ENCODE measurements around the gene SLC22A3.
"Not testable (repeated sequence)": the region's sequence is repeated elsewhere in the genome, so short reads cannot be mapped to it uniquely, and the experiment has no call there.

The SLC22A3 gene

DNA sequence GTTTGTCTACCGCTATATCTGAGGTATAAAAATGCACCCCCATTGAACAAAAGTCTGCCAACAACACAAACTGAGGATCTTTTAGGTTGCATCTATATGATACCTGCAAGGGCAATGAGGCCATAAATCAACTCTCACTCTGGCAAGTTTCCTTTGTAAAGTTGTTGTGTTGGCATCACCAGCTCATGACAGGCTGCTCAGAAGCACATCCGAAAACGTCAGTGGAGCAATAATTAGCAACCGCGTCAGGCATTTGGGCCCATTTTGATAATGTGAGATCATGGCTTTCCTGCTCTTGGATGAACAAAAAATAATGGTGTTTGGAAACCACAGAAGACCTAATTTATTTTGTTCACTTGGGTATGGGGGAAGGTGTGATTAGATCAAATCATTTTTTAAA is 12.0 kb upstream of the SLC22A3 start:
- no peak for FAIRE-seq

DNA sequence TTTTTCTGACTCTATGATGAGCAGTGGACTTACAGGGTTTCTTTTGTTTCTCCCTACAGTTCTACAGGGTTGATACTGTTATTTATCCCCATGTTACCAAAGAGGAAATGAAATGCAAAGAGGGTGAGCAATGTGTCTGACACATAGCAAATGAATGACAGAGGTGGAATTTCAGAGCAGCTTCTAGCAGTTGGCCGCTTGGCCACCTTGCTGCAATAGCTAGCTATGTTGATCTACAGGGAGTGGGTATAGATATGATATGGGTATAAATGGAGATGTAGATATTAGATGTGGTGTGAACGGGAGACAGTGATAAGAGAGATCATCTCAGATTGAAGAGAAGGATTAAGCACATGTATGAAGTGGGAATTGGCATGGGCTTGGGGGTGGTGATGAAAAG is 10.9 kb upstream of the SLC22A3 start:
- no peak for FAIRE-seq

DNA sequence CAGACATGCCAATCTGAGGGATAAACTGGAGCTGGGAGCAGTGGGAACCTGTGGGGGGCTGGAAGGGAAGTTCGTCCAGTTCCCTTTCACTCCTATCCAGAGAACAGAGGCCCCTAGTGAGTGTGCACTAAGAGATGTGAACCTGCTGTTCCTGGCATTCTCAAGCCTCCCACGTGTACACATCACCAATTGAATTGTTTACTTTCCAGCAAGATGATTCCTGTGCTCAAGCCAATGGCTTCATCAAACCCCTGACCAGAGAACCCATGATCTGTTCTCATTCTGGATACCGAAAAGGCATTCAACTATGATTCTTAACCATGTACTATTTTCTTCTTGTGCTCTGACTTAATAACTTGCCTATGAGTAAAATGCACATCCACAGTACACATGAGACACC is 10.2 kb upstream of the SLC22A3 start:
- no peak for FAIRE-seq

DNA sequence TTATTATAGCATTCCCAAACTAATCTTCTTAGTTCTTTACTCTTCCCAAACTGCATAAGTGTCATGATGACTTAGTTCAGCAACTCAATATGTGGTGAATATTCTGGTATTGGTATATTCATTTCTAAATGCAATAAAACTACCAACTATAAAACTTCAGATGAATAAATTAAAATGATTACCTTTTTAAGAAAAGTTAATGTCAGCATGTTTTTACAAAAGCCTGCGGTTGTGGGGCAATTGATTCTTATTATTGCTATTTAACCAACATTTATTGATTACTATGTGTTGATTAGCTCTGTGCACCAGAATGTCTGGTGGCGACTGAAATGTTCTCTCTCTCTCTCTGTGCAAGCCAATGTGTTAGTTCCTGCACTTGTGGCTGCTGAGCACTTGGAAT is 5.0 kb upstream of the SLC22A3 start:
- FAIRE-seq, result no peak

DNA sequence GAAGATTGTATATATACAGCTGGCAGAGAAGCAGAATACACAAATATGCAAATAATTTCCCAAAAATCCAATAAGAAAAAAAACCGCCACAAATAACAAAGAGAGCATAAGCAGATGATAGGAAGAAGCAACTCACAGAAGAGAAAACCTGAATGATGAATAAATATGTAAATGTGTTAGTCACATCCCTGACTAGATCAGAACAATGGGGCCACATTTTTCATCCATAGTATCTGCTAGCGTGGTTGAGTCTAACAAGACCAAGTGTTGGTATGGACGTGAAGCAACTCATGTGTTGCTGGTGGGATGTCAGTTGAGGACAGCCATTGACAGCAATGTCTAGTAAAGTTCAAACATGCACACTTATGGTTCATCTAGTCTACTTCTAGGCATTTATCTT is 3.9 kb upstream of the SLC22A3 start:
- FAIRE-seq, result no peak

DNA sequence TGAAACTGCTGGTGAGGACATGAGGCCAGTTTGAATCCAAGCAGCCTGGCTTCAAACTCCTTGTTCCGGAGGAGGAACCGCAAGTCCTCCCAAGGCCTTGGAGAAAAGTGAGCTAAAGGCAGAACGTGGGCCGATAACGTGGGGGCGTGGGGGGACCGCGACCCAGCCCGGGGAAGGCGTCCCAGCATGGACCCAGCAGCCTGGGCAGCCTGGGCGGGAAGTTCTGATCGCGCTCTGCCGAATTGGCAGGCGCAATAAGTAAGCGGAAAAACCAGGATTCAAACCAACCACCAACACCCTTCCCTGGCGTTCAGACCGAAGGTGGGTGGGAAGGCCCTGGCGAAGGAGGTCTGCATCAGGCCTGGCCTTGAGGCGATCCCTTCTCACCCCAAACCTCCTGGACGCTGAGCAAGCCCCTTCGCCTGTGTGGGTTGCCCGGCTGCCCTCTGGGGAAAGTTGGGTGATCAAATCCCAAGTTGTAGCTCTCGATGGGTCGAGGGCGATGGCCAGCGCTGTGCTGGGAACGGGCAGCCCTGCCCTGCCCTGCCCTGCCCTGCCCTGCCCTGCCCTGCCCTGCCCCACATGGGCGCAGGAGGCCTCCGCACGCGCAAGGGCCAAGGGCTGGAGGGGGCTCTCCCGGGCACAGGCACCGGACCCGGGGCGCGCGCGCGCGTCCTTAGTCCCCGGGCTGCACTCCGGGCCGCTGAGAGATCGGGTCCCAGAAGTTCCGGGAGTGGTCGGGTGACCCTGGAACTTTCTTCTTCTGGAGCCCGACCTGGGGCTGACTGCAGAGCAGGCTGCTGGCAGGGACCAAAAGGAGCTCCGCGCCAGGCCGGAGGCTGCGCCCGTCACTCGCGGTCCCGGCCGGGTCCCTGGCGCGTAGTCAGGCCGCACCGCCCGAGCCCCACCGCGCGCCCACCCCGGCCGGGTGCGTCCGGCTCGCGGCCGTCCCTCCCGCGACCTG is 637 bp upstream of the SLC22A3 start:
- FAIRE-seq, result no peak

DNA sequence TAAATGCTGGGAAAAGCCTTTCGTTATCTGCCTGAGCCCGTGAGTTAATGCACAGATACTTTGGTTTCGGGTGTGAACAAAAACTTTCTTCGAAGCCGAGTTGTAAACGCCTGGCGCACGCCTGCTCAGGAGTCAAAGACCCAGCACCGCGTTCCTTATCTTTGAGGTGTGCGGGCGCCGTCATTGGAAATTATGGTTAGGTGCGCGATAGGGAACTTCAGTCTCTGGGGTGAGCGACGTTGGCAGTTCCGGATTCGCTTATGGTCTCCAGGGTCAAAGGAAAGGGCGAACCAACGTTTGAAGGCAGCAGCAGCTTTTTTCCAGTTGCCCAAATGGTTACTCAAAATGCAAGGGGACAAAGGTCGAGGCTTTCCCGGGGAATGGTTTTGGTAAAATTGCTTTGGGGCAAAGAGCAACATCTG is 853 bp downstream of the SLC22A3 start:
- no peak for FAIRE-seq

DNA sequence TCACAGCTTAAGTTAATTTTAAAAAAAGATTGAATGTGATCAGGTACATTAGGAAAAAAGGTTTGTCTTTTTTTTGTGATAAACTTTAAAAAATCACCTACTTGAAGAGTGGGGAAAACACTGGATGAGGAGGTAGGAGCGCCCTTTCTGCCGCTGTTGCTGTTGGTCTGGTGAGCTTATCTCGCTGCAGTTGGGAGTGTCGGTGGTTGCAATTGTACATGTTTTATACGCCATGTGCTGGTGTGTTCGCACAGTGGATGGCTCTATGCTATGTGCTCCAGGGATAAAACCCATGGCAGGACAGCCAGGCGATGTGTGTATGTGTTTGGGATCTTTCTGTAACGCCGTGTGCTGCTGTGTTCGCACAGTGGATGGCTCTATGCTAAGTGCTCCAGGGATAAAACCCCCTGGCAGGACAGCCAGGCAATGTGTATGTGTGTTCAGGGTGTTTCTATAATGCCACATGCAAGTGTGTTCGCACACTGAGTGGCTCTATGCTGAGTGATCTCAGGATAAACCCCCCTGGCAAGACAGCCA is 1.7 kb downstream of the SLC22A3 start:
- no peak for FAIRE-seq

DNA sequence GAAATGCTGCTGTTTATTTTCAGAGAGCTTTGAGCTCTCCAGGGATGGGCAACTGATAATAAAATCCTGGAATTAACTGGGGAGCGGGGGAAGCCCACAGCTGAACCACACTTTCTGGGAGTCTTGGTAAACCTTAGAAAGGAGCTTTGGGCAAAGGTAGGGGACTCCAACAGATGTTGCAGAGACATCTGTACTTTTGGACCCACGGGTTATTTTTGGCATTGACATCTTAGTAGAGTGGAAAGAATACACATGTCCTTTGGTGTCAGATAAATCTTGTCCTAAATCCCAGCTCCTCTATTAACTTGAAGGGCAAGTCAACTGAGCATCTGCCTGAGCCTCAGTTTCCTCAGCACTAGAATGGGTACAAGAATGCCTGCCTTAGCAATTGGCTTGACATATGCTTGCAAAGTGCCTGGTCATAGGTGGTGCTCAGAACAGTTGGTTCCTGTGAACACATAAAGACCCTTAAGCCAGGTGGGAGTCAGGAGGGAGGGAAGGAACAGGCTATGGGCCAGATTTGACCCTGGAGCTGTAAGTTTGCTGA is 5.8 kb downstream of the SLC22A3 start:
- FAIRE-seq, result no peak

DNA sequence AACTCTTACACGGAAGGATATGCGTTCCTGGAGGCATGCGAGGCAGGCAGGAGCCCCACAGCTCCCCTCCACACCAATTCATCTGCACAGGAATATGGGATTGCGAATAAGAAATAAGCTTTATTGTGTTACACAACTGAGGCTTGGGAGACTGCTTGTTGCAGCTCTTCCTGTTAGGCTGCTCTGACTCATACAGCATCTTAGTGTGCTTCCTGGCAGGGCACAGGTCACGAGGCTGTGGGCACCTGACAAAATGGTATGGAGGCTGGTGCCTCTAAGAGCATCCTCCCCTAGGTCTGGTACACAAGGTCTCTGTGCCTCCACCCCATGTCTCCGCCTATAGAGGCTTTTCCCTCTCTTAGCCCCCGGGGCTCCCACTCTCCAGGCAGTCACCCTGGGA is 6.8 kb downstream of the SLC22A3 start:
- FAIRE-seq, result no peak

DNA sequence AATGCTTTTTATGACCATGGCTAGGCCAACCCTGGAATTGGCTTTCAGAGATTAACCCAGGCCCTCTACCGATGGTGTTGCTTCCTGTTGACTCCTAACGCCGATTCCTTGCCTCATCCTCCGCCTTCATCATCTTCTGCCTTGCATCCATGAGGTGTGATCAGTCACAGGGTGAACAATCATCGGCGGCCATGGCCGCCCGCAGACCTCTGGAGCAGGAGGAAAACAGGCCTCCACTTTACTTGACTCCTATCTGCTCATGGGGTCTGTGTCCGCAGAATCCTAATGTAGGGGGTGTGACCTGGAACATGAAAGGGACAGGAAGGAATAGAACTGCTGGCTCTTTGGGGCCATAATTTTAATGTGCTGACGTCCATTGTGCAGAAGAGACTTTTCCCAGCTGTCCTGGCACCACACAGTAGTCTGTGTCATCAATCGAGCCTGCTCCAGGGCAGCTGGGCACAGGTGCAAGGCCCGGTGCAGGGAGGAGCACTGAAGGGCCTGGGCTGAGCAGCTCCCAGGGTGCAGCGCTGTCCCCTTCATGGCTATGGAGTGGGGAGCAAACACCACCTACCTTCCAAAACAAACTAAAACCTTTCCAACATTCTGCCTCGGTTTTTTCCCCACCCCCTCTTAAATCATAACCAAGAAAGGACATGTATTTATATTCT is 8.0 kb downstream of the SLC22A3 start:
- no peak for FAIRE-seq

DNA sequence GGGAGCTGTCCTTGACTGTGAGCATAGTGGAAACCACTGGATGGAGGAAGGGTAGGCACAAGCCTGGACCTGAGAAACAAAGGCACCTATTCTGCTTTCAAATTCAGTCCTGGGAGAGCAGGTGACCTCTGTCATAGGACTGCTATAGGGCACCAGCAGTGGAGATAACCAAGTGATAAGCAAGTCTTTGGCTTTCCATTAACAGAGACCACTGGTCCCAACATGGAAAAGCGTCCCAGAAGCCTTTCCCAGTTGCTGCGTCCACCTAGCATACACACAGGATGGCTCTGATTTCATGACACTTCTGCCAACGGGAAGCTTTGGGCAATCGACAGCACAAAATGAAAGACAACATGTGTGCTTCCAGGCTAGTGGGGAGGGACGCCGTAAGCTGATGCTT is 8.9 kb downstream of the SLC22A3 start:
- FAIRE-seq, result no peak

DNA sequence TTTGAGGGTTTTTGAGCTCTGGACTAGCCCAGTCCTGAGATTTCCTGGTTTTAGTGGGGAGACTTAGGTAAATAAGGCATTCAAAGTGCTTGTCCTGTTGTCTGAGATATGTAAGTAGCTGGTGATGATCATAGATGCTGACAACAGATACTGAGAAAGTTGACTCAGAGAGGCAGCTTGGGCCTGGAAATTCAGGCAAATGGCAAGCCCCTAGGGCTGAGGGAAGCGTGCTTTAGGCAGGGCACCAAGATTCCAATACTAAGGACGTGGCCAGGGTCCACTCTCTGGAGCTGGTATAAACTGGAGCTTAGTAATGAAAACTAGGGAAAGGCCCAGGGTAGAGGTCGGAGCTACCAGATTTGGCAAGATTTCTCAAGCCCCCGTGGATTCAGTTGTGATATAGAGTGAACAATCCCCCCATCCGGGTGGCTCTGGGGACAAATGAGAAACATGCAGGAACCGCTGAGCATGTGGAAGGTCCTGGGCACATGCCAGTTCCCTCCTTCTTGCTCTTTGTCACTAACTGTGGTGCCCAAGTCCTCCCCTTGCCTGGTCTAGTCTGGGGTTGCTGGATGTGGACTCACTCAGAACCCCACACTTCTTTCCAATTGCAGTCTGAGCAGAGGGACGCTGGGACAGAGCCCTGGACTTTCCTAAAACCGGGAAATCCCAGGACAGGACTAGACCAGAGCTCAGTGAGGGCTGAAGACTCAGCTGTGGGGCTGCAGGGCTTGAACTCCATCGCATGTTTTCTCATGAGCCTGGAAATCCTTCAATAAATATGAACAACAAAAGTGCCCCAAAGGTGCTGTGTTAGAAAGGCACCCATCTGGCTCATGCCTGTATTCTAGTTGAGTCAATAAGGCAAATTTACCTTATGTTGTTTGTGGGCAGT is 10.3 kb downstream of the SLC22A3 start:
- FAIRE-seq, result no peak

DNA sequence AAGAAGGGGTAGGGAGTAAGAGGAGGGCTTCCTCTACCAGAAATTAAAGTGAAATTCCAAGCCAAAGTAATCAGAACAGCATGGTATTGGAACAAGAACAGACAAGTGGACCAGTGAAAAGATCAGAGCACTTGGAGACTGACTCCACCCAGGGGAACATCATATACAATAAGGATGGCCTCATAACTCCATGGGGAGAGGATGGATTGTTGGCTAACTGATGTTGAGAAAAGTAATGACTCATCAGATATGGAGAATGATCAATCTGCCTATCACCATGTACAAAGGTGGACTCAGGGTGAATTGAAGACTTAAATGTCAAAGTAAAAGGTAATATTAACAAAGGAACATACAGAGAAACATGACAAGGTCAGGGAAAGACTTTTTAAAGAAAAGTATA is 12.8 kb downstream of the SLC22A3 start:
- FAIRE-seq, result no peak

DNA sequence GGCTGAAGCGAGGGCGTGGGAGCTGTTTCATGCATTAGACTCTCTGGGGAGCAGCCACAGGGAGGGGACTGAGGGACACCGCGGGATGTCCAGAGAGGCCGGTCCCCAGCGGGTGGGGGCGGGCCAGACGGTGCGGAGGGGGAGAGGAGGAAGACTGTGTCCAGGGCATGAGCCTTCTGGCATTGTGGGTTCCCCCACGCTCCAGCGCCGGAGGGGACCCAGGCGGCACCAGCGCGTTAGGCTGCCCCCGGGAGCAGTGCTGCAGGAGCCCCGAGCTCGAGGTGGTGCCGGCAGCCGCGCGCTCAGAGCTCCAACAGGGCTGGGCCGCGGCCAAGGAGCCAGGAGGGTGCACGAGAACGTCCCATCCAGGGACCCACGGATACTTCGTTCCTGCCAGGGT is 14.4 kb downstream of the SLC22A3 start:
- FAIRE-seq, result no peak

DNA sequence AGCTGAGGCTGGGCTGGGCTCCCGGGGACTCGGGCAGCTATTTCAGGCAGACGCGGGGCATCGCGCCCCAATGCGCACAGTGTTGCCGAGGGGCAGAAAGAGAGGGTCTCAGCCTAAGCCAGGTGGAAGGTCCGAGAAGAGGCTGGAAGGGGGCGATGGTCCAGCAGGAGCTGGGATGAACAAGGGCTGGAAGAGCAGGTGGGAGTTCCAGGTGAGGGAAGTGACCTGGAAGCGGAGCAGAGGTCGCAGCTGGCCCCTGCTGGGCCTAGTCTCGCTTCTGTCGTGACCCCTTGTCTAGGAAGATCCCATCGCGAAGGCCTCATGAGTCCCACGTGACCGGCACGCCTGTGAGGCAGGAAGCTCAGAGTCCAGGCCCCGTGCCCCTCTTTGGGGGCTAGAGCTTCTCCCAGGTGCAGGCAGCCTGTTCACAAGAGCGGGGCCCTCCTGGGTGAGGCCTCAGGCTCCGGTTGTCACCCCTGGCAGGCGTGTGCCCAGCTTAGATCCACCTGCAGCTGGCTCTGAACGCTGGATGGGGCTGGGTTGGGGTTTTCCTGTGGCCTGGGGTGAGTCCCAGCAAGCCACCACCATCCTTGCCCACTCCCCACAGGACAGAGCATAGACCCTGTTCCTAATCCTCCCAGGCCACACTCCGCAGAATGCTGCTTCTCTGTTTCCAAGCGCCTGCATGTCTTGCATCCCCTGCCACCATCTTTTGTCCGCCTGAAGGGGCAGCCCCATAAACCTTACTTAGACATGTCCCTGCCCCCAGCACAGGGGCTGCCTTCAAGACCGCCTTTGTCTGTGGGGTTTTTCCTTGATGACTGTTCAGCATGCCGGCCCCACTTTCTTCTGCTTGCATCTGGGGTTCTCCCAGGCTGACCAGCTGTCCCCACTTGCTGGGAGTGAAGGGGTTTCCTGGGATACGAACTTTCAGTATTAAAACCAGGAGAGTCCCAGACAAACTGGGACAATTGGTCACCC is 15.1 kb downstream of the SLC22A3 start:
- no peak for FAIRE-seq

DNA sequence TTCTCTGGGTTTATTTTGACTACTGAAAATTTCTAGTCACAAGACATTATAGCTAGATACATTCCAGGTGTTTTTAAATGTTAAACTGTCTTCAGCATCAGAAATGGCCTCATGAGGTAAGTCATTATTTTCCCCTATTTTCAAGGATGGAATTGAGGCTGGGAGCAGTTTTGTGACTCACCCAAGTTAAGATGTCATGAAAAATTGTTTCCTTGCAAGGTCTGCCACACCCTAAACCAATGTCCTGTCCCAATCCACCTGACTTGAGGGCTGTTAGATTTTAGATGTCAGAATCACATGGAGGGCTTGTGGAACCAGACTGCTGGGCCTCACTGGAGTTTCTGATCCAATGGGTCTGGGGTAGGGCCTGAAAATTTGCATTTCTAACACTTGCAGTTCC is 16.9 kb downstream of the SLC22A3 start:
- no peak for FAIRE-seq

DNA sequence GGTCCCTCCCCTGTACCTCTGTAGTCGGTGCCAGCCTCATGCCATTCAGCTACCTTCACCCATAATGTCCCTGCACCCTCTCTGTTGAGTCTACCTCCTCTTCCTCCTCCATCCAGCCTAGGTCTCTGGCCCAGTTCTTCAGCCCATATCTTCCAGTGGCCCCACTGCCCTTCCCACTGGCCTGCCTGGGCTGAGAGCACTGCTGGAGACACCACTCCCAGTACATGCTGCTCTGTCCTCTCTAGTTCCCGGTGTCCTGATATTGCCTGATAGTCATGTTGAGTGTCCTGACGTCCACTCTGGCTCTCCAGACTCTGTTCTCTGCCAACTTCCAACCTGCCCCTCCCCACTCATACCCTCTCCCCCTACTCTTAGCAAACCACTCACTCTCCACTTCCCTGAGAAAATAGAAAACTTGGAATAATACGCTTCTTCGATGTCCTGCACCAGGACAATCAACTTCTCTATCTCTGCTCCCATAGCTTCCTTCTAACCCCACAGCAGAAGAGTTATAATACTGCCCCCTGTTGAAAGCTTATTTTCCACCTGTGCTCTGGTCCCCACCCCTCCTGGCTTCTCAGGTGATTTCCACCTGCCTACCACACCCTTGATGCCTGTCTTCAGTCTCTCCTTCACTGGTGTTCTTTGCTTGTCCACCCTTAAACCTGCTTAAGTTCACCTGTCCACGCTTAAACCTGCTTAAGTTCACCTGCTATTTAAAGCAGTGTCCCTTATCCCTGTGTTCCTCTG is 19.8 kb downstream of the SLC22A3 start:
- FAIRE-seq, result no peak

DNA sequence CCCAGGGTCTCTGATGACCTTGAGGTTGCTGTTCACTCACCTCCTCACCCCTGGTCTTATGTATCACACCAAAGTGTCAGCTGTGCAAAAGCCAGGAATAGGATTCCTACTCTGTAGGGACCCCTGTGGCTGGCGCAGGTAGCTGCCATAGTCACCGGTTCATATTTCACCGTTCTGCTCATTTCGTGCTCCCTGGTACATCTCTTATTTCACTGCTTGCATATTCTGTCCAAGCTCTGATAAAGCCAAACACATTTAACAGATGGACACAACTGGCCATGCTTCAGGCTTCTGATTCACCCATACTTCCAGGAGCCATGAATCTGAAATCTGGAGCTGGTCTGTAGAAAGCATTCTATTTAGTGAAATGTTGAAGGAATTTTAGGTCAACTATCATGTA is 20.5 kb downstream of the SLC22A3 start:
- FAIRE-seq, result no peak

DNA sequence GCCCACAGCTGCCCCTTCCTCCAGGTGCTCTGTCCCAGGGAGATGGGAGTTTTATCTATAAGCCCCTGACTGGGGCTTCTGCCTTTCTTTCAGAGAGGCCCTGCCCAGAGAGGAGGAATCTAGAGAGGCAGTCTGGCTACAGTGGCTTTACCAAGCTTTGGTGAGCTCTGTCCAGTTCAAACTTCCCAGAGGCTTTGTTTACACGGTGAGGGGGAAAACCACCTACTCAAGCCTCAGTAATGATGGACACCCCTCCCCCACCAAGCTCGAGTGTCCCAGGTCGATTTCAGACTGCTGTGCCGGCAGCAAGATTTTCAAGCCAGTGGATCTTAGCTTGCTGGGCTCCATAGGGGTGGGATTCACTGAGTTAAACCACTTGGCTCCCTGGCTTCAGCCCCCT is 25.4 kb downstream of the SLC22A3 start:
- not testable (repeated sequence) for FAIRE-seq
